HCT116 (cell line): ENCODE data around the gene PC. TPM values are rescaled to one million over a fixed set of nuclear protein-coding genes. Genes with fewer than 3 reads are reported as not detected.

ENCODE experiments used
- ATAC-seq: fragments of 200-7000 bp; cut with Tn5 transposase; 2 replicates; pipeline ENCODE4 v1.9.1; 2020; ENCODE audit warnings: mild to moderate bottlenecking, moderate library complexity
- BruUV-seq: library from RNA; stranded (reverse); fragments of 400-500 nt; replicated peaks from 2 replicates; lab custom pipeline; 2021; lab: Mats Ljungman, UMichigan
- CTCF ChIA-PET: fragments of 300-600 bp; sonication (Branson Sonifier 250); formaldehyde crosslinking; loops from one replicate; lab custom pipeline; 2021; ENCODE audit warnings: antibody characterized with exemption; lab: Charles Lee
- POLR2A ChIA-PET: fragments of 300-600, 350-600 bp; sonication (Branson Sonifier 250); formaldehyde crosslinking; loops from one replicate; lab custom pipeline; 2021; ENCODE audit warnings: antibody characterized with exemption; lab: Charles Lee
- RAD21 ChIA-PET, 2 experiments: fragments of 300-600 bp; sonication (Branson Sonifier 250); formaldehyde crosslinking; loops; one replicate each; lab custom pipeline; 2023; ENCODE audit warnings: low total read pairs in 2 of 2; ENCODE audit not compliant: uncharacterized antibody in 2 of 2, unreplicated experiment in 2 of 2, low non-redundant PET in 1 of 2; lab: Charles Lee
- DNase-seq: peaks from one replicate; pipeline ENCODE4 v3.0.0-alpha.2; 2010; ENCODE audit warnings: low read depth, low spot score
- H2AFZ ChIP-seq: fragments of 200-600 bp; shearing (Covaris generic), sonication (generic); 2 replicates; pipeline ENCODE4 v1.6.1; 2017; ENCODE audit warnings: low read depth, mixed run types, mixed read lengths, antibody characterized with exemption, low read length; ENCODE audit not compliant: poor library complexity, severe bottlenecking
- H3K27ac ChIP-seq: 2 replicates; pipeline ENCODE4 v1.5.1; 2012; ENCODE audit warnings: low read depth, low read length
- H3K27me3 ChIP-seq: fragments of 200-600 bp; sonication (generic); 2 replicates; pipeline ENCODE4 v1.6.1; 2016; ENCODE audit warnings: mixed run types, low read length, mixed read lengths; ENCODE audit not compliant: insufficient read depth
- H3K36me3 ChIP-seq, 2 experiments: fragments of 200-500 bp in 1 of 2; fragments of 200-600 bp in 1 of 2; sonication (Bioruptor generic) in 1 of 2; sonication (generic) in 1 of 2; 2 replicates each; pipeline versions ENCODE4 v1.5.1 to v1.6.1; 2014 to 2016; ENCODE audit warnings: low read length in 2 of 2, inconsistent platforms in 1 of 2, mixed read lengths in 1 of 2, mixed run types in 1 of 2; ENCODE audit not compliant: insufficient read depth in 2 of 2, control insufficient read depth in 1 of 2
- H3K4me1 ChIP-seq, 2 experiments: fragments of 200-600 bp in 1 of 2; sonication (generic) in 1 of 2; 2 replicates each; pipeline versions ENCODE4 v1.5.1 to v1.6.1; 2012 to 2017; ENCODE audit warnings: low read length in 2 of 2, inconsistent platforms in 1 of 2, mild to moderate bottlenecking in 1 of 2, mixed read lengths in 1 of 2, mixed run types in 1 of 2, moderate library complexity in 1 of 2; ENCODE audit not compliant: insufficient read depth in 2 of 2, control insufficient read depth in 1 of 2
- H3K4me2 ChIP-seq: fragments of 200-600 bp; sonication (generic); 2 replicates; pipeline ENCODE4 v1.6.1; 2017; ENCODE audit warnings: mixed run types, low read length, mixed read lengths
- H3K4me3 ChIP-seq, 2 experiments: fragments of 200-600 bp in 1 of 2; sonication (generic) in 1 of 2; replicated peaks in 1 of 2; 2 replicates each; pipeline ENCODE4 v1.5.1; 2011 to 2016; ENCODE audit warnings: low read length in 2 of 2, control low read depth in 1 of 2, low read depth in 1 of 2, mild to moderate bottlenecking in 1 of 2, mixed read lengths in 1 of 2, mixed run types in 1 of 2
- H3K79me2 ChIP-seq: fragments of 200-600 bp; sonication (generic); 2 replicates; pipeline ENCODE4 v1.6.1; 2017; ENCODE audit warnings: mild to moderate bottlenecking, mixed run types, low read length, moderate library complexity, mixed read lengths; ENCODE audit not compliant: insufficient read depth
- H3K9ac ChIP-seq: fragments of 200-600 bp; sonication (generic); 2 replicates; pipeline ENCODE4 v1.6.1; 2016; ENCODE audit warnings: low read length, mixed read lengths
- H3K9me2 ChIP-seq: fragments of 200-600 bp; sonication (generic), shearing (Covaris generic); 2 replicates; pipeline ENCODE4 v1.6.1; 2017; ENCODE audit warnings: mixed run types, mild to moderate bottlenecking, moderate library complexity; ENCODE audit not compliant: insufficient read depth
- H3K9me3 ChIP-seq, 2 experiments: fragments of 200-500 bp in 1 of 2; fragments of 200-600 bp in 1 of 2; sonication (Bioruptor generic) in 1 of 2; sonication (generic) in 1 of 2; 2 replicates each; pipeline ENCODE4 v1.6.1; 2014 to 2017; ENCODE audit warnings: low read length in 2 of 2, mixed read lengths in 2 of 2, inconsistent platforms in 1 of 2, low read depth in 1 of 2, mild to moderate bottlenecking in 1 of 2, mixed run types in 1 of 2, moderate library complexity in 1 of 2; ENCODE audit not compliant: control insufficient read depth in 1 of 2, insufficient read depth in 1 of 2
- H4K20me1 ChIP-seq: fragments of 200-600 bp; sonication (generic), shearing (Covaris generic); 2 replicates; pipeline ENCODE4 v1.6.1; 2017; ENCODE audit warnings: mixed run types, mild to moderate bottlenecking, moderate library complexity; ENCODE audit not compliant: insufficient read depth
- EZH2phosphoT487 ChIP-seq: fragments of 200-600 bp; IDR thresholded peaks from 2 replicates; pipeline ENCODE4 v1.6.1; 2018; ENCODE audit warnings: antibody characterized with exemption, borderline replicate concordance
- POLR2AphosphoS5 ChIP-seq: IDR thresholded peaks from 2 replicates; pipeline ENCODE4 v1.6.1; 2011; ENCODE audit warnings: mild to moderate bottlenecking, low read depth, low read length, moderate library complexity
- REST ChIP-seq: IDR thresholded peaks from 2 replicates; pipeline ENCODE4 v1.6.1; 2012; ENCODE audit warnings: low read depth
- SIN3A ChIP-seq: IDR thresholded peaks from 2 replicates; pipeline ENCODE4 v1.6.1; 2012; ENCODE audit warnings: low read depth
- intact Hi-C: fragments of 100-400 bp; cut with micrococcal nuclease; formaldehyde crosslinking; loops from 2 replicates; pipeline ENCODE4 v1.10.0; 2022
- total RNA-seq: library from RNA; stranded (reverse); gene quantifications from one replicate; pipeline ENCODE4 v1.2.1, GENCODE V29; 2021; ENCODE audit not compliant: unreplicated experiment

The PC gene
- total RNA-seq, 1 experiment from 2014 or later, result 24.1 TPM

GRCh38 chr11:66981976-66982578 lies 23.9 kb upstream of the PC start:
- CTCF ChIA-PET, result no interaction called here
- Histone ChIP-seq H3K9me2 (no peaks in the 10 kb centered on the region), H3K9me3 (peaks cover 0 to 4% of the 10 kb centered on the region in 2 experiments; a peak in 1 of 4 replicates), H3K36me3 (no peaks in the 10 kb centered on the region), H3K27me3 (no peaks in the 10 kb centered on the region), H3K4me2 (peak overlapping the region; percentile 79), H4K20me1 (no peaks in the 10 kb centered on the region), H3K27ac (peak overlapping the region; percentile 49), H3K9ac (peak overlapping the region; percentile 4; the same call in 1 of the 2 replicates), H3K4me1 (peaks cover 59 to 66% of the 10 kb centered on the region in 2 experiments), H3K79me2 (no peaks in the 10 kb centered on the region), H3K4me3 (peak overlapping the region in 1 of 2 experiments; percentile 39; a peak in 3 of 4 replicates), H2AFZ (peak overlapping the region; percentile 74)
- POLR2A ChIA-PET, result no interaction called here
- peak; percentile 74 for DNase-seq
- no TSS peak for BruUV-seq
- intact Hi-C loops, result no loop called here
- peak; percentile 69 for ATAC-seq
- TF ChIP-seq EZH2phosphoT487, result no peak
- peak; percentile 57 for TF ChIP-seq POLR2AphosphoS5
- TF ChIP-seq SIN3A, result no peak
- TF ChIP-seq REST, result no peak
- RAD21 ChIA-PET, result no interaction called here
